Prostate gland (tissue), 2 donors: Measurements from ENCODE around the gene BACE2. TPM values are rescaled to one million over a fixed set of nuclear protein-coding genes. Genes with fewer than 3 reads are reported as not detected.

Experiments
- DNase-seq: peaks from one replicate; pipeline ENCODE4 v3.0.0-alpha.2; 2019; ENCODE audit warnings: low spot score
- H3K27ac ChIP-seq, 2 donors: fragments of 200-600 bp; sonication (generic); 2 replicates each; pipeline ENCODE4 v1.5.1; 2017 to 2019
- H3K27me3 ChIP-seq: fragments of 200-600 bp; sonication (generic); replicated peaks from 2 replicates; pipeline ENCODE4 v1.5.1; 2019; ENCODE audit not compliant: insufficient read depth
- H3K36me3 ChIP-seq, 2 donors: fragments of 200-600 bp; sonication (generic); 1 replicate in 1 of 2; 2 replicates in 1 of 2; pipeline versions ENCODE4 v1.5.1 to v1.8.1; 2017 to 2019
- H3K4me1 ChIP-seq: fragments of 200-600 bp; sonication (generic); replicated peaks from 2 replicates; pipeline ENCODE4 v1.5.1; 2019
- H3K4me3 ChIP-seq, 2 donors: fragments of 200-600 bp; sonication (generic); 2 replicates each; pipeline ENCODE4 v1.5.1; 2017 to 2019
- H3K9me3 ChIP-seq: fragments of 200-600 bp; sonication (generic); 2 replicates; pipeline ENCODE4 v1.5.1; 2017
- POLR2A ChIP-seq: fragments of 450-650 bp; IDR thresholded peaks from one replicate; pipeline ENCODE4 v1.6.1; 2016; ENCODE audit warnings: antibody characterized with exemption, mild to moderate bottlenecking
- POLR2AphosphoS5 ChIP-seq: sonication (generic); formaldehyde crosslinking; IDR thresholded peaks from one replicate; pipeline ENCODE4 v1.6.1; 2017; ENCODE audit warnings: antibody characterized with exemption
- WGBS: methylation state at CpG from one replicate; pipeline ENCODE4 v1.1.5; 2018; 5-methylcytosine and 5-hydroxymethylcytosine counted together
- intact Hi-C: fragments of 100-400 bp; cut with DNase I; formaldehyde crosslinking; loops from one replicate; pipeline ENCODE4 v1.14.2; 2022
- total RNA-seq, 2 donors: library from RNA; depleted of rRNA; stranded (reverse); fragments of >200 nt; gene quantifications; one replicate each; pipeline ENCODE4 v1.1.0, GENCODE V29; 2016
- TF ChIP-seq, protein P1 (sequence below), 4 experiments: fragments of 200-600 bp in 2 of 4; fragments of 450-650 bp in 2 of 4; sonication (generic) in 2 of 4; IDR thresholded peaks; 1 replicate in 3 of 4; 2 replicates in 1 of 4; pipeline ENCODE4 v1.5.1; 2016 to 2019; ENCODE audit warnings: antibody characterized with exemption in 4 of 4, mild to moderate bottlenecking in 2 of 4, moderate library complexity in 2 of 4

Gene BACE2
- total RNA-seq, 2 donors from 2014 or later, result 103 to 119 TPM

DNA sequence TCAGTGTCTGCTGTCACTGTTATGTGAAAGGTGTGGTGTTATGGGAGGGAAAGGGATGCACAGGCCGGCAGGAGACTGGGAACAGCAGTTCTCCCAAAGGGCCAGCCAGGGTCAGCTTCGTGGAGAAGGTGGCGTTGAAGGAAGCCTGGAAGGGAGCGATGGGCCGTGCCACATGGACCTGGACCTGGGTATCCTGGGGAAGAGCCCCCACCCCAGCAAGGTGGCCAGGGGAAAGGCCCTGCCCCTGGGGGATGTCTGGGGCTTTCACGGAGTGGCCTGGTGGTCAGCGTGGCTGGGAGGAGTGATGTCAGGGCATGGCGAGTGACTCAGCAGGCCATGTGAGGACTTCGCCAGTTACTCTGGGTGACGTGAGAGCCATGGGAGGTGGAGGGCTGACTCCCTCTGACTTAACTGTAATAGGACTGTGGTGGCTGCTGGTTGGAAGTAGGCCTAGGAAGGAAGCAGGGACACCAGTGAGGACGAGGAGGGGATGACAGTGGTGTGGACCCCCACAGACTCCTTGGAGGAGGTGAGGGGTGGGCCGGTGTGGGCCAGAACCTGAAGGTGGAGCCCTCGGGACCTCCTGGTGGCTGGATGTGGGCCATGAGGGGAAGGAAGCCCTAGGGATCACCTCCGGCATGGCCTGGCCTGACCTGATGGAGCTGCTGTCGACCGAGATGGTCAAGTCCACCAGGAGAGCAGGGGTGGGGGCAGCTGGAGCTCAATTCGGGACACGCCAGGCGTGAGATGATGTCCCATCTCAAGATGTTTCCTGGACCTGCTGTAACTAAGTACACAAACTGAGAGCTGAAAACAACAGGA lies 54.5 kb downstream of the BACE2 start:
- no peak for DNase-seq
- Histone ChIP-seq H3K36me3 (no peaks in the 10 kb centered on the region), H3K27ac (no peak overlapping the region), H3K4me3 (no peak overlapping the region), H3K27me3 (no peaks in the 10 kb centered on the region), H3K9me3 (no peaks in the 10 kb centered on the region), H3K4me1 (no peaks in the 10 kb centered on the region)
- WGBS, result 96% methylated on average over 19 of the region's 19 CpGs
- no peak for TF ChIP-seq POLR2A
- TF ChIP-seq, protein P1, sequence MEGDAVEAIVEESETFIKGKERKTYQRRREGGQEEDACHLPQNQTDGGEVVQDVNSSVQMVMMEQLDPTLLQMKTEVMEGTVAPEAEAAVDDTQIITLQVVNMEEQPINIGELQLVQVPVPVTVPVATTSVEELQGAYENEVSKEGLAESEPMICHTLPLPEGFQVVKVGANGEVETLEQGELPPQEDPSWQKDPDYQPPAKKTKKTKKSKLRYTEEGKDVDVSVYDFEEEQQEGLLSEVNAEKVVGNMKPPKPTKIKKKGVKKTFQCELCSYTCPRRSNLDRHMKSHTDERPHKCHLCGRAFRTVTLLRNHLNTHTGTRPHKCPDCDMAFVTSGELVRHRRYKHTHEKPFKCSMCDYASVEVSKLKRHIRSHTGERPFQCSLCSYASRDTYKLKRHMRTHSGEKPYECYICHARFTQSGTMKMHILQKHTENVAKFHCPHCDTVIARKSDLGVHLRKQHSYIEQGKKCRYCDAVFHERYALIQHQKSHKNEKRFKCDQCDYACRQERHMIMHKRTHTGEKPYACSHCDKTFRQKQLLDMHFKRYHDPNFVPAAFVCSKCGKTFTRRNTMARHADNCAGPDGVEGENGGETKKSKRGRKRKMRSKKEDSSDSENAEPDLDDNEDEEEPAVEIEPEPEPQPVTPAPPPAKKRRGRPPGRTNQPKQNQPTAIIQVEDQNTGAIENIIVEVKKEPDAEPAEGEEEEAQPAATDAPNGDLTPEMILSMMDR (IDR thresholded peaks at IDR 0.05), result no peak
- no peak for TF ChIP-seq POLR2AphosphoS5
- intact Hi-C loops, result no loop called here

DNA sequence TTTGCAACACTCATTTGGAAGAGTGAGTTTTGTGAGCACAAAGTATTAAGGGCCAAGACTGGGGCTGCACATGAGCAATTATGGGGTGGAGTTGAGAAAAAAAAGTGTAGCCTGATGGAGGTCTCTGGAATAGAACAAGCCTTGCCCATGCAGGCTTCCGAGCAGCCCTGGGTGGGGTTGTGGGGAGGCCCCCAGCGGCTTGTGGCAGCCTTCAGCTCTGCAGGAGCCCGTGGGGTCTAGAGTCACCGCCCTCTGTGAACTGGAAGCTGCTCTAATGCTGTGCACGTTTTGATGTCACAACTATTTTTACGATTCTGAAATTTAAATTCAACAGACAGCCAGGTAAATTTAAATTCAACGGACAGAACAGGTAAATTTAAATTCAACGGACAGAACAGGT lies 58.9 kb downstream of the BACE2 start:
- Histone ChIP-seq H3K4me3 (no peak overlapping the region), H3K4me1 (no peaks in the 10 kb centered on the region), H3K27ac (no peak overlapping the region), H3K9me3 (no peaks in the 10 kb centered on the region), H3K27me3 (no peaks in the 10 kb centered on the region), H3K36me3 (no peaks in the 10 kb centered on the region)
- DNase-seq, result no peak
- 79% methylated on average over 8 of the region's 8 CpGs for WGBS
- intact Hi-C loops, result no loop called here
- no peak for TF ChIP-seq POLR2AphosphoS5
- TF ChIP-seq, protein P1 (IDR thresholded peaks at IDR 0.05), result no peak
- TF ChIP-seq POLR2A, result no peak

DNA sequence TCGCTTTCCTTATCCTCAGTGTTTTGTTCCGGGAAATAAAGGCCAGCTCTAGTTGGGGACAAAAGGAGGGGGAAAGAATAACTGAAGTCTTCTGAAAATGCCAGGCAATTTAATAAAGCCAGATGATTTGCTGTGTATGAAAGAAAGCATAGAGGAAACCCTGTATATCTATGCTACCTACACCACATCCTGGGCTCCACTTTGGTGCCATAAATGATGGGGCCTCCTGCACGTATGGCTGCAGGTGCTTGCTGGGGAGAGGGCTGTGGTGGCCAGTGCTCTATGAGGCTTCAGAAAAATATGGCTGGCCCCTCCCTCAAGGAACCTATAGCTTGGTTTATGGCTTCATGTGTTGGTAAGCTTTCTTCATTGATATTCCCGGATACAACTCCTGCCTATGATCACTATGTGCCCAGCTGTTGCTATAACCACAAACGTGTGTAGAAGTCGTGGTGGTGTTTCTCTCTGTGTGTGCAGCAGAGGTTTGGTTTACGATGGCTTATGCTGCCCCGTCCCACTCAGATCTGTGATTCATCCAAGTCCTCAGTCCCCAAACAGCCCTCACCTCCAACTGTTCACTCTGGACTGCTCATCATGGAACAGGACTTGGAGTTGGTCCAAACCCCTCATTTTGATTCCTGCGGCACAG lies 59.5 kb downstream of the BACE2 start:
- DNase-seq, result no peak
- intact Hi-C loops, result no loop called here
- Histone ChIP-seq H3K4me3 (no peak overlapping the region), H3K27ac (no peak overlapping the region), H3K9me3 (no peaks in the 10 kb centered on the region), H3K36me3 (no peaks in the 10 kb centered on the region), H3K4me1 (no peaks in the 10 kb centered on the region), H3K27me3 (no peaks in the 10 kb centered on the region)
- TF ChIP-seq, protein P1 (IDR thresholded peaks at IDR 0.05), result no peak
- TF ChIP-seq POLR2AphosphoS5 (no peak), POLR2A (no peak)
- WGBS, result 92% methylated on average over 9 of the region's 9 CpGs

DNA sequence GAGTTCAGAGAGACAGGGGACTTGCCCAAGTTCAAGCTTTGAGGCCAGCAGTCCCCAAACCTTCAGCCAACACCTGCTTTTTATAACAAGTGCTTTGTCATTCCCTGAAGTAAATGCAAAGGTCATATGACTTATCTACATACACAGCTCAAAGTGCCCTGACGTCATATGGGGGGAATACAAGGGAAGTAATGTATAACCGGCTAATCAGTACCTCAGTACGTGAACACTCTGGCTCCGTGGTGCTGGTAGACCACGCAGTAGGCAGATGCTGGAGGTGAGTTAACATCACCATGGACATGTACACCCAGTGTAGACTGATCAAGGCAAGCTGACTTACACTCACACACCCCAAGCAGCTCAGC lies 60.0 kb downstream of the BACE2 start:
- WGBS, result 89% methylated on average over 5 of the region's 5 CpGs
- no peak for TF ChIP-seq POLR2AphosphoS5
- TF ChIP-seq, protein P1 (IDR thresholded peaks at IDR 0.05), result no peak
- no peak for TF ChIP-seq POLR2A
- H3K4me1 ChIP-seq, result no peaks in the 10 kb centered on the region
- no peak for DNase-seq
- no peaks in the 10 kb centered on the region for H3K27me3 ChIP-seq
- H3K4me3 ChIP-seq, result no peak overlapping the region
- no peaks in the 10 kb centered on the region for H3K36me3 ChIP-seq
- no peak overlapping the region for H3K27ac ChIP-seq
- intact Hi-C loops, result no loop called here
- no peaks in the 10 kb centered on the region for H3K9me3 ChIP-seq

DNA sequence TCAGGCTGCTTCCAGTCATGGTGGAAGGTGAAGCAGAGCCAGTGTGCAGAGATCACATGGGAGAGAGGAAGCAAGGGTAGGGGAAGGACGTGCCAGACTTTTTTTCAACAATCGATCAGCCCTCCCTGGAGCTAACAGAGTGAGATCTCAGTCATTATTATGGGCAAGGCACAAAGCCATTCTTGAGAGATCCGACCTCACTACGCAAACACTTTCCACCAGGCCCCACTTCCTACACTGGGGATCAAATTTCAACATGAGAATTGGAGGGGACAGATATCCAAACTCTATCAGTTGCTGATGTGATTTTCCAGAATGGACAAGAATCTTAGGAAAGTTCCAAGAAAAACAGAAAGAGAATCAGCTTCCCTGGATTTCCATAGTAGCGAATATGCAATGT lies 60.5 kb downstream of the BACE2 start:
- no peaks in the 10 kb centered on the region for H3K9me3 ChIP-seq
- 84% methylated on average over 5 of the region's 5 CpGs for WGBS
- intact Hi-C loops, result no loop called here
- H3K4me1 ChIP-seq, result no peaks in the 10 kb centered on the region
- TF ChIP-seq POLR2AphosphoS5 (no peak), POLR2A (no peak)
- no peaks in the 10 kb centered on the region for H3K27me3 ChIP-seq
- H3K27ac ChIP-seq, result no peak overlapping the region
- H3K36me3 ChIP-seq, result no peaks in the 10 kb centered on the region
- no peak for DNase-seq
- H3K4me3 ChIP-seq, result no peak overlapping the region
